ENCODE data around the gene GOLGA6L6. TPM values are rescaled to one million over a fixed set of nuclear protein-coding genes. Genes with fewer than 3 reads are reported as not detected.
"Not testable (repeated sequence)": the region's sequence is repeated elsewhere in the genome, so short reads cannot be mapped to it uniquely, and the experiment has no call there.

The GOLGA6L6 gene
- not detected for total RNA-seq
- polyA plus RNA-seq (2013, experiment 1 of 2): not detected
- polyA plus RNA-seq (2013, experiment 2 of 2): not detected
- 0 to 0.08 (median 0) reads per million in 172 experiments for total RNA-seq

DNA sequence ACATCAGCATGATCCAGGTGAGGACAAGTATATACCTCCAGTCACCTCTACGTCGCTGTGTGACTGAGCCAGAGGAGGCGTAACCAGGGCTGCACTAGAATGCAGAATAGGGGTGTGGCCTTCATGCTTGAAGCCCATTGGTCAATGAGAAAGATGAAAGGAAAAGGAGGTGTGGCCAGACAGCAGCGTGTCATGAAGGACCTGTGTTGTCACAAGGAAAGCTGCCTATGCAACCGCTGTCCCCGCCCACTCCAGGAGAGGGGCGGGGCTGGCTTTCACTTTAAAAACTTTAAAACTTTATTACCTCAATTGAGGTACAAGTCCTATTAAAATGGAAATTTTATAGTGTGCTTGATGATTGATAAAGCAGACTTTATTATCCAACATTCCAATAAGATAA, at the start of gene GOLGA6L6:
Gene GOLGA6L6, minus strand, starts transcription at position 101 of the 400 bp plus-strand sequence. Its CDS starts 91 bp downstream, at position 10.
- H3K27ac Mint-ChIP-seq; CTCF ChIA-PET; H3K9me3 Mint-ChIP-seq; H3K36me3 Mint-ChIP-seq (ENCODE audit: low read depth); H3K9me3 ChIP-seq (ENCODE audit: control insufficient read depth in 1 of 2, insufficient read depth in 1 of 2, low read length in 2 of 2); DNase-seq; POLR2A ChIA-PET; H3K4me3 Mint-ChIP-seq; H3K27ac ChIP-seq (ENCODE audit: low read depth in 1 of 2, low read length in 2 of 2); H3K27me3 ChIP-seq (ENCODE audit: control insufficient read depth in 1 of 2, insufficient read depth in 2 of 2, low read length in 2 of 2); H3K36me3 ChIP-seq (ENCODE audit: insufficient read depth, low read length); H3K4me1 ChIP-seq (ENCODE audit: insufficient read depth, low read length); H3K4me1 Mint-ChIP-seq (ENCODE audit: low read depth); intact Hi-C loops (cut with DNase I, micrococcal nuclease); H3K4me3 ChIP-seq (ENCODE audit: low read length); H3K27me3 Mint-ChIP-seq; ATAC-seq (ENCODE audit: poor library complexity): not testable (repeated sequence)

DNA sequence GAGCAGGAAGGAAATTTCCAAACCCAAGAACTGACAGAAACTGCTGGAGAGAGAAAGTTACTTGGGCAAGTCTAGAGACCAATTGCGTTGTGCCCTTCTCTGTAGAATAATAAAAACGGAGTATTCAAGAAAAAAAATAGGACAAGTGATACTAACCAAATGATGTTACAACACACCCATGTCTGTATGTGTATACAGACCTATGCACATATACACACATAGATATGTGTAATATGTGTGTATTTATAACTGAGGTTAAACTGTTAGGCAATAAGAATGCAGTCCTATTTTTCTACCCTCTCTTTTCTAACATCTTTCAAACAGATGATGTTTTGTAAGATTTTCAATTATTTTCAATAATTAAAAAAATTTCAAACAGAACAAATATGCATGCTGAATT, 48.5 kb upstream of the GOLGA6L6 start:
- intact Hi-C loops (cut with DNase I, micrococcal nuclease); H3K4me1 Mint-ChIP-seq (ENCODE audit: low read depth); ATAC-seq (ENCODE audit: poor library complexity); H3K36me3 Mint-ChIP-seq (ENCODE audit: low read depth); H3K36me3 ChIP-seq (ENCODE audit: insufficient read depth, low read length); H3K27ac Mint-ChIP-seq; CTCF ChIA-PET; DNase-seq; H3K4me3 ChIP-seq (ENCODE audit: low read length); POLR2A ChIA-PET; H3K27me3 Mint-ChIP-seq; H3K27ac ChIP-seq (ENCODE audit: low read depth in 1 of 2, low read length in 2 of 2); H3K9me3 Mint-ChIP-seq; H3K9me3 ChIP-seq (ENCODE audit: control insufficient read depth in 1 of 2, insufficient read depth in 1 of 2, low read length in 2 of 2); H3K4me3 Mint-ChIP-seq; H3K27me3 ChIP-seq (ENCODE audit: control insufficient read depth in 1 of 2, insufficient read depth in 2 of 2, low read length in 2 of 2); H3K4me1 ChIP-seq (ENCODE audit: insufficient read depth, low read length): not testable (repeated sequence)

DNA sequence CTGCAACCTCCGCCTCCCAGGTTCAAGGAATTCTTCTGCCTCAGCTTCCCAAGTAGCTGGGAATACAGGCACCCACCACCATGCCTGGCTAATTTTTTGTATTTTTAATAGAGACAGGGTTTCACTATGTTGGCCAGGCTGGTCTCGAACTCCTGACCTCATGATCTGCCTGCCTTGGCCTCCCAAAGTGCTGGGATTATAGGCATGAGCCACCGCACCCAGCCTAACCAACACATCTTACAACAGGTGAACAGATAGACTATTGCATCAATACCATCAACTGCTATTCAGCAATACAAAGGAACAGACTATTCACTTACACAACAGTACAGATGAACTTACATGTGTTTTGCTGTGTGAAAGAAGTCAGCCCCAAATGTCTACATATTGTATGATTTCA, 45.2 kb upstream of the GOLGA6L6 start:
- intact Hi-C loops (cut with DNase I, micrococcal nuclease); H3K36me3 Mint-ChIP-seq (ENCODE audit: low read depth); H3K27ac ChIP-seq (ENCODE audit: low read depth in 1 of 2, low read length in 2 of 2); H3K4me3 Mint-ChIP-seq; H3K9me3 Mint-ChIP-seq; H3K4me3 ChIP-seq (ENCODE audit: low read length); H3K27me3 Mint-ChIP-seq; H3K4me1 Mint-ChIP-seq (ENCODE audit: low read depth); ATAC-seq (ENCODE audit: poor library complexity); H3K9me3 ChIP-seq (ENCODE audit: control insufficient read depth in 1 of 2, insufficient read depth in 1 of 2, low read length in 2 of 2); H3K27me3 ChIP-seq (ENCODE audit: control insufficient read depth in 1 of 2, insufficient read depth in 2 of 2, low read length in 2 of 2); H3K27ac Mint-ChIP-seq; H3K36me3 ChIP-seq (ENCODE audit: insufficient read depth, low read length); H3K4me1 ChIP-seq (ENCODE audit: insufficient read depth, low read length); CTCF ChIA-PET; DNase-seq; POLR2A ChIA-PET: not testable (repeated sequence)

DNA sequence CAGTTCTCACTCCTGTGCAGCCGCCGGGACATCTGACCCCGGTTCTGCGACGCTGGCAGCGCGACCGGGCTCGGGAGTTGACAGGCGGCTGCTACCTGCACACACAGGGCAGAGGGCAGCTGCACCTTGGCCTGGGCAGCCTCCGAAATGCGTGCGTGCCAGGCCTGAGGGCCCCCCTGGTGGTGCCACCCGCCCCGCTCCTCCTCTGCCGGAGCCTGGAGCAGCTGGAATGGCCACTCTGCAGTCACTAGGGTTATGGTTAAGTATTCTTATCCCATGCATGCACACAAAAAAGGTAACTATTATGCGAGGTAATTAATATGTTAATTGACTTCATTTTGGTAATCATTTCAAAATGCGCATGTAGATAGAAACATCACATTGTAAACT, 41.1 kb upstream of the GOLGA6L6 start:
- H3K27ac ChIP-seq (ENCODE audit: low read depth in 1 of 2, low read length in 2 of 2); H3K27me3 ChIP-seq (ENCODE audit: control insufficient read depth in 1 of 2, insufficient read depth in 2 of 2, low read length in 2 of 2); H3K27ac Mint-ChIP-seq; H3K36me3 ChIP-seq (ENCODE audit: insufficient read depth, low read length); H3K4me3 Mint-ChIP-seq; CTCF ChIA-PET; H3K9me3 ChIP-seq (ENCODE audit: control insufficient read depth in 1 of 2, insufficient read depth in 1 of 2, low read length in 2 of 2); H3K36me3 Mint-ChIP-seq (ENCODE audit: low read depth); H3K27me3 Mint-ChIP-seq; H3K4me3 ChIP-seq (ENCODE audit: low read length); H3K9me3 Mint-ChIP-seq; POLR2A ChIA-PET; H3K4me1 ChIP-seq (ENCODE audit: insufficient read depth, low read length); intact Hi-C loops (cut with DNase I, micrococcal nuclease); H3K4me1 Mint-ChIP-seq (ENCODE audit: low read depth); ATAC-seq (ENCODE audit: poor library complexity): not testable (repeated sequence)
- peak in 1 of 14 experiments; percentile 1 for DNase-seq

- H3K9me3 Mint-ChIP-seq; H3K36me3 ChIP-seq (ENCODE audit: insufficient read depth, low read length); H3K9me3 ChIP-seq (ENCODE audit: control insufficient read depth in 1 of 2, insufficient read depth in 1 of 2, low read length in 2 of 2); H3K27me3 ChIP-seq (ENCODE audit: control insufficient read depth in 1 of 2, insufficient read depth in 2 of 2, low read length in 2 of 2); H3K4me3 Mint-ChIP-seq; H3K27ac ChIP-seq (ENCODE audit: low read depth in 1 of 2, low read length in 2 of 2); CTCF ChIA-PET; H3K27me3 Mint-ChIP-seq; intact Hi-C loops (cut with DNase I, micrococcal nuclease); POLR2A ChIA-PET; H3K4me3 ChIP-seq (ENCODE audit: low read length); H3K4me1 ChIP-seq (ENCODE audit: insufficient read depth, low read length); H3K36me3 Mint-ChIP-seq (ENCODE audit: low read depth); H3K27ac Mint-ChIP-seq; H3K4me1 Mint-ChIP-seq (ENCODE audit: low read depth); DNase-seq; ATAC-seq (ENCODE audit: poor library complexity): not testable (repeated sequence)
Measured at GRCh38 chr15:20582109-20582725, 40.6 kb upstream of the GOLGA6L6 start.

GRCh38 chr15:20581261-20582108, 39.9 kb upstream of the GOLGA6L6 start:
- H3K27ac Mint-ChIP-seq; DNase-seq; H3K4me3 Mint-ChIP-seq; H3K36me3 ChIP-seq (ENCODE audit: insufficient read depth, low read length); ATAC-seq (ENCODE audit: poor library complexity); H3K4me1 Mint-ChIP-seq (ENCODE audit: low read depth); CTCF ChIA-PET; intact Hi-C loops (cut with DNase I, micrococcal nuclease); H3K4me3 ChIP-seq (ENCODE audit: low read length); H3K27ac ChIP-seq (ENCODE audit: low read depth in 1 of 2, low read length in 2 of 2); H3K27me3 Mint-ChIP-seq; H3K4me1 ChIP-seq (ENCODE audit: insufficient read depth, low read length); POLR2A ChIA-PET; H3K9me3 Mint-ChIP-seq; H3K27me3 ChIP-seq (ENCODE audit: control insufficient read depth in 1 of 2, insufficient read depth in 2 of 2, low read length in 2 of 2); H3K36me3 Mint-ChIP-seq (ENCODE audit: low read depth); H3K9me3 ChIP-seq (ENCODE audit: control insufficient read depth in 1 of 2, insufficient read depth in 1 of 2, low read length in 2 of 2): not testable (repeated sequence)

- DNase-seq; H3K4me3 ChIP-seq (ENCODE audit: low read length); intact Hi-C loops (cut with DNase I, micrococcal nuclease); ATAC-seq (ENCODE audit: poor library complexity); POLR2A ChIA-PET; H3K27ac ChIP-seq (ENCODE audit: low read depth in 1 of 2, low read length in 2 of 2); H3K36me3 Mint-ChIP-seq (ENCODE audit: low read depth); H3K4me1 ChIP-seq (ENCODE audit: insufficient read depth, low read length); H3K9me3 ChIP-seq (ENCODE audit: control insufficient read depth in 1 of 2, insufficient read depth in 1 of 2, low read length in 2 of 2); H3K27me3 Mint-ChIP-seq; H3K36me3 ChIP-seq (ENCODE audit: insufficient read depth, low read length); H3K4me1 Mint-ChIP-seq (ENCODE audit: low read depth); H3K4me3 Mint-ChIP-seq; H3K9me3 Mint-ChIP-seq; CTCF ChIA-PET; H3K27ac Mint-ChIP-seq; H3K27me3 ChIP-seq (ENCODE audit: control insufficient read depth in 1 of 2, insufficient read depth in 2 of 2, low read length in 2 of 2): not testable (repeated sequence)
Measured at GRCh38 chr15:20579662-20580061, 38.1 kb upstream of the GOLGA6L6 start.
